NCI-H510A treated with DMSO at 0.1 percent for 48 hours (cell line): ENCODE results near the gene ALAS1.

ENCODE experiments used
- DNase-seq: peaks from one replicate; lab custom pipeline; 2025; lab: John Stamatoyannopoulos, UW

The ALAS1 gene

GRCh38 chr3:52234516-52235447 lies 36.8 kb downstream of the ALAS1 start:
- DNase-seq: no peak

DNA sequence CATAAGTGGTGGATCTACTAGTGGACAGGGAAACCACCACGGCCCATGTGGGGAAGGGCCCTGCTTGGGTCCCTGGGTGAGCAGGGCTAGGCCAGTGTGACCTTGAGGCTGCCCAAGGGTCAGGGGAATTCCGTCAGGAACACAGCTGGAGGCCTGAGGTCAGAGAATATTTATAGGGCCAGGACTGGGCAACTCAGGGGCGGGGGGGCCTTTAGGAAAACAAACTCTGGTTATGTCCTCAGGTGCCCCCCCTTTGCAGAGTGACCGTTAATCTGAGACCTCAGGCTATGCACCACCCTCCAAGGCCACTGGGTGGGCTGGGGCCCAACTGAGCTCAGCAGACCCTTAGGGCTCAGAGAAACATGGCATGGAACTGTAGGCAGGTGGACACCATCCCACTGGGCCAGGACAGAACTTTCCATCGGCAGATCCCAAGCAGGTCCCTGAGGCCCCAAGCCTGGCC lies 38.5 kb downstream of the ALAS1 start:
- DNase-seq: no peak

GRCh38 chr3:52237006-52237656 lies 39.2 kb downstream of the ALAS1 start:
- no peak for DNase-seq

DNA sequence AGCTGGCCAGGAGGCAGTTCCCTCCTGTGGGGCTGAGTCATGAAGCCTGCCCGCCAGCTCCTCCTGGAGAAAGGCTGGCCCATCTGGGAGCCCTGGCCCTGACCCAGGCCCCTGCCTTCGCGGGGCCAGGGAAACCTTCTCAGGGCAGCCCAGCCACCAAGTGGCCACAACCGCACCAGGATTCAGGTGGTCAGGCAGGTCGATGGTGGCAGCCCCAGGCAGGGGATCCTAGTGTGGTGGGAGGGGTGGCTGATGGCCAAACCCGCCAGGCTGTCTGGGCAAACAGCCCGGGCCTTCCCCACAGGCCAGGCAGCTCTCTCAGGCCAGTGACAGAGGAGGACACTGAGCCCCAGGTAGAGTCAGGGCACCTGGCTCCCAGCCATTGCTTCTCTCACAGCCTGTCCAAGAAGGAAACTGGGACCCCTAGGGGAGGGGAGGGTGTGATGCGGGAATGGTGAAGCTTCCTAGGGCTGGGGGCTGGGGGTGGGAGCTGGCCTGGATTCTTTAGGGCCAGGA lies 39.8 kb downstream of the ALAS1 start:
- no peak for DNase-seq

DNA sequence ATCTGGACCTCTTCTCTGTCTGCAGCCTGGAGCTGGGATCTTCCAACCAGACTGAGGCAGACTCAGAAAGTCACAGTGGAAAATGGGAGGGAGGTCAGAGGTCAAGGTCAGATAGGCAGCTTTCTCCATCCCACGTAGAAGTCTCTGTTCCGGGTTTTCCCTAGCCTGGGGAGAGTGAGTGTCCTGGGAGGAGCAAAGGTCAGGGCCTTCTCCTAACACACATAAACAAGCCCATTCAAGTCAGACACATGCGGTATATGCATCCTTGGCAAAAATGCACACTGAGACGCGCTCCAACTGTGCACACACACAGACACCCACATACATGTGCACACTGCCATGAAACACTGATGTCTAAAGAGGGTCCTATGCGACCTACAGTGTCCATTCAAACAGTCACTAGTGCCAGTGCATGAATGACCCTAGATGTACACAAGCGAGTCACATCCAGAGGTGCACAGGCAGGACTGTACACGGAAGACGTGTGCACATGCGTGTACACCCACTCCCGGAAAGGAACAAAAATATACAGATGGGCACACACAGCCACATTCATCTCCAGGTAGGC lies 40.3 kb downstream of the ALAS1 start:
- no peak for DNase-seq

- DNase-seq: peak; percentile 62
These were observed 41.1 kb downstream of the ALAS1 start, which contains the start of gene TWF2 for GRCh38 chr3:52238761-52239701. TWF2 (minus strand) TSS chr3:52239158; CDS start chr3:52239016, 142 bp downstream.

- DNase-seq: peak; percentile 24
These were observed 42.3 kb downstream of the ALAS1 start for GRCh38 chr3:52240059-52240885.

- DNase-seq: no peak
These were observed 43.0 kb downstream of the ALAS1 start for GRCh38 chr3:52240886-52241370.

- no peak for DNase-seq
These were observed 44.1 kb downstream of the ALAS1 start for GRCh38 chr3:52242039-52242438.

- DNase-seq: no peak
These were observed 46.0 kb downstream of the ALAS1 start for GRCh38 chr3:52243791-52244628.

- no peak for DNase-seq
These were observed 47.6 kb downstream of the ALAS1 start, which contains the start of gene PPM1M for GRCh38 chr3:52245322-52246263. PPM1M (plus strand) TSS chr3:52245759; CDS start chr3:52245825, 66 bp downstream.

- DNase-seq: no peak
These were observed 48.3 kb downstream of the ALAS1 start for GRCh38 chr3:52246264-52246620.

DNA sequence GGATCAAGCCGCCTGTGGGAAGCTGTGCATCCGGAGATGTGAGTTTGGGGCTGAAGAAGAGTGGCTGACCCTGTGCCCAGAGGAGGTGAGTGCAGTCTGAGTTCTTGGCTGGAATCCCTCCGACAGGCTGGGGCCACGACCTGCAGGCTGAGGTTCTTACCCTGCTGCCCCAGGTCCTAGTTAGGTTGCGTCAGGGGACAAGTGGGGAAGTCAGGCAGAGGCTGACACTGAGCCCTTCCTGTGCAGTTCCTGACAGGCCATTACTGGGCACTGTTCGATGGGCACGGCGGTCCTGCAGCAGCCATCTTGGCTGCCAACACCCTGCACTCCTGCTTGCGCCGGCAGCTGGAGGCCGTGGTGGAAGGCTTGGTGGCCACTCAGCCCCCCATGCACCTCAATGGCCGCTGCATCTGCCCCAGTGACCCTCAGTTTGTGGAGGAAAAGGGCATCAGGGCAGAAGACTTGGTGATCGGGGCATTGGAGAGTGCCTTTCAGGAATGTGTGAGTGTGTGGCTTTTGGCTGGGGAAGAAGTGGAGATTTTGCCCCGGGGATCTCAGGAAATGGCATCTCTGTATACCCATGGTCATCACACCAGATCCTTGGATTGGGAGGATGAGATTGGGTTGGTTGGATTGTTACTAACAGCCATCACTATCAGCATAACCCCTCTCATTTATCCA lies 48.9 kb downstream of the ALAS1 start:
- no peak for DNase-seq

DNA sequence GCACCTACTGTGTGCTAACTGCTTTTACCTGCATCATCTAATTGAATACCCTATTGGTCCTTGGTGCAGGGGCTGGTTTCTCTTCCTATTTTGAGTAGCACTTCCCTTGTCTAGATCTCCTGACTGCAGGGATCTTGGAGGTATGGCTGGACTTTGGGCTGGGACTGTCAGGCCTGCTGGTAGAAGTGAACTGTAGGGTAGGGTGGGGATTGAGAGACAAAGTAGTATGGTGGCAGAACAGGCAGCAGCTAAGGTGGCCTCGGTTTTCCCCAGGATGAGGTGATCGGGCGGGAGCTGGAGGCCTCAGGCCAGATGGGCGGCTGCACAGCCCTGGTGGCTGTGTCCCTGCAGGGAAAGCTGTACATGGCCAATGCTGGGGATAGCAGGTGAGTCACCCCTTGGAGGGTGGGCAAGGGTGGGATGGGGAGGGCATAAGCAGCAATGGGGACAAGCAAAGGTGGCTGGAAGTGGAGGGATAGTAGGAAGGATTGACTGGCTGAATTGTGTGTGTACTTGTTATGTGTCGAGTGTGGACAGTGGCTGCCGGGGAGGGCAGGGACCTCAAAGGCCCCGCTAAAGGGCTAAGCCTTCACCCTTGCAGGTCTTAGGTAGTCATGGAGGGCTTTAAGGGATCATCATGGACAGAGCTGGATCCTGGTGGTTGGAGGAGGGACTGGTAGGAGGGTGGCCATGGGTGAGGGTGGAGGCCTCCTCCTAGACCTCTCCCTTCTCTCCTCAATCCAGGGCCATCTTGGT lies 49.6 kb downstream of the ALAS1 start:
- no peak for DNase-seq

DNA sequence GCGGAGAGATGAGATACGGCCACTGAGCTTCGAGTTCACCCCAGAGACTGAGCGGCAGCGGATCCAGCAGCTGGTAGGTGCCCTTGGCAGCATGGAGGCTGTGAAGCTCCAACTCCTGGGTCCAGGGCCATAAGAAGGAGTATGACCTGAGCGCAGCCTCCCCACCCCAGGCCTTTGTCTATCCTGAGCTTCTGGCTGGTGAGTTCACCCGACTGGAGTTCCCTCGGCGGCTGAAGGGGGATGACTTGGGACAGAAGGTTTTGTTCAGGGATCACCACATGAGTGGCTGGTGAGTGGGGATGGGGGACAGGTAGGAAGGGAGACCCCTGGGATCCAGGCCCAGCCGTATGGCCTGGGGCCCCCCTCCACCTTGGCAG lies 50.2 kb downstream of the ALAS1 start:
- no peak for DNase-seq

GRCh38 chr3:52248816-52249547 lies 51.0 kb downstream of the ALAS1 start:
- no peak for DNase-seq
